NB4 (cell line): ENCODE results near the gene AMIGO1.

Experiments used
- CTCF ChIP-seq: IDR thresholded peaks from one replicate; pipeline ENCODE4 v1.5.1; 2012; ENCODE audit warnings: low read depth, low read length
- MAX ChIP-seq: IDR thresholded peaks from 2 replicates; pipeline ENCODE4 v1.6.1; 2011; ENCODE audit warnings: low read depth, low read length
- POLR2A ChIP-seq: IDR thresholded peaks from 2 replicates; pipeline ENCODE4 v1.6.1; 2011; ENCODE audit warnings: mild to moderate bottlenecking; ENCODE audit not compliant: insufficient read length; ENCODE audit errors: extremely low read depth

GRCh38 chr1:109508001-109508872 is 1.3 kb downstream of the AMIGO1 start:
- TF ChIP-seq POLR2A (no peak), CTCF (no peak), MAX (no peak)
